HCT116 (cell line): Measurements from ENCODE around the gene RAB24.

Source experiments
- CTCF ChIP-seq, 3 experiments: fragments of 200-600 bp in 1 of 3; sonication (generic) in 1 of 3; IDR thresholded peaks in 2 of 3; conservative IDR thresholded peaks in 1 of 3; 2 replicates each; pipeline ENCODE4 v1.5.1; 2012 to 2017; ENCODE audit warnings: low read depth in 2 of 3, low read length in 2 of 3, antibody characterized with exemption in 1 of 3, borderline replicate concordance in 1 of 3, control low read depth in 1 of 3, mild to moderate bottlenecking in 1 of 3, mixed read lengths in 1 of 3, mixed run types in 1 of 3, moderate library complexity in 1 of 3; ENCODE audit not compliant: insufficient read depth in 1 of 3
- EZH2 ChIP-seq: fragments of 200-600 bp; sonication (generic); IDR thresholded peaks from 2 replicates; pipeline ENCODE4 v1.6.1; 2017; ENCODE audit warnings: antibody characterized with exemption, mixed run types
- POLR2A ChIP-seq: IDR thresholded peaks from 2 replicates; pipeline ENCODE4 v1.7.0; 2011; ENCODE audit warnings: borderline replicate concordance; ENCODE audit not compliant: insufficient read depth, insufficient read length; ENCODE audit errors: extremely low read depth
- REST ChIP-seq: IDR thresholded peaks from 2 replicates; pipeline ENCODE4 v1.6.1; 2012; ENCODE audit warnings: low read depth
- TCF7L2 ChIP-seq: IDR thresholded peaks from 2 replicates; pipeline ENCODE4 v1.7.0; 2011; ENCODE audit warnings: borderline replicate concordance, inconsistent platforms; ENCODE audit not compliant: insufficient read depth, insufficient read length; ENCODE audit errors: extremely low read depth
- YY1 ChIP-seq: IDR thresholded peaks from 2 replicates; pipeline ENCODE4 v1.6.1; 2011; ENCODE audit warnings: low read length, low read depth, moderate library complexity, mild to moderate bottlenecking; ENCODE audit not compliant: insufficient replicate concordance; ENCODE audit errors: extremely low read depth

GRCh38 chr5:177295924-177296323, 7.6 kb downstream of the RAB24 start:
- TF ChIP-seq CTCF (IDR thresholded peaks at IDR 0.05 in 2 of 3, conservative IDR thresholded peaks at IDR 0.05 in 1 of 3; ENCODE audit: borderline replicate concordance in 1 of 3, insufficient read depth in 1 of 3, low read depth in 2 of 3, low read length in 2 of 3) (no peak), YY1 (no peak), POLR2A (no peak), TCF7L2 (no peak), EZH2 (no peak), REST (no peak)
